ENCODE data around the gene RRM2. TPM values are rescaled to one million over a fixed set of nuclear protein-coding genes. Genes with fewer than 3 reads are reported as not detected.

Gene RRM2
- total and polyA plus RNA-seq, 2 of the 4 experiments (the other 2 are of a cell fraction), result 53.6 to 68.5 TPM

DNA sequence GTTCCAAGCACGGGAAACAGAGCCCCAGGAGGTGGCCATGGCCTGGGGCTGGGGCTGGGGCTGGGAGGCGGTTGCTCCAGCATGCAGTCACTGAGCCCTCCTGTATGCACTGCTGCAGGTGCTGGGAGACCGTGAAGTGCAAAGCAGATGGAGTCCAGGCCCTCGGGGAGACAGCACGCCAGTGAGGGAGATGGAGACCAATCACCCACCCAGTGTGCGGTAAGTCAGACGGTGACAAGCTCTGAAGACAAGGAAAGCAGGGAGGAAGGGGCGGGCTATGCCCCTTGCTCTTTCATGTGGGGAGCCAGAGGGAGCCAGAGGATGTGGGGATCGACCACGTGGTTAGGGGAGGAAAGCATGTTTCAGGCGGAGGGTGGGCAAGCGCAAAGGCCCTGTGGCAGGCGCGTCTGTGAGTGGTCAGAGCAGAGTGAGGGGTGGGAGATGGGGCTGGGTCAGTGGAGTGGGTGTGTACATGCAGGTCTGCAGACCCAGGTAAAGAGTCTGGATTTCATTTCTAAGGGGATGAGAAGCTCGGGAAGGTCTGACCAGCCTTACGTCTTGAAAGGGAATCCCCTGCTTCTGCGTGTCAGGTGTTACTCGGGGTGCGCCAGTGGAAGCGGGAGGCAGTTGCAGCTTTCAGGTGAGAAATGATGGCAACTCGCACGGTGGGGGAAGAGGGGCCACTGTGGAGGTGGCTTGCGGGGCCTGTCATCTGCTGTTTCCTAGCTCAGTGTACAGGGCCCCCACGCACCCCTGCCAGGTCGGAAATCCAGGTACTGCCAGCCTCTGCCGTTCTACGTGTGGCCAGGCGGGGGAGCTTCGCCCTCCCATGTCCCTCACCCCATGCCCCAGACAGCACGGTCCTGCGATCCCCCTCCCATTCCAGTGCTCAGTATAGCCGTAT lies 19.4 kb downstream of the RRM2 start:
- in situ Hi-C loops (cut with MboI; ENCODE audit: low sequenced_read_pairs), result loop anchor here (10.0 kb wide), 1 partner anchor 263 kb away; no protein-coding TSS in a partner anchor

More for the DNA sequence above, 19.4 kb downstream of the RRM2 start:
- no peaks in the 10 kb centered on the region; the same call in 1 of the 2 replicates for H3K4me1 ChIP-seq (ENCODE audit: control insufficient read depth, insufficient read depth, low read length)
- H4K20me1 ChIP-seq (ENCODE audit: insufficient read depth, low read length), result no peaks in the 10 kb centered on the region
- no peak overlapping the region for H2BK5ac ChIP-seq (ENCODE audit: low read depth, low read length, poor library complexity, severe bottlenecking)
- no peak overlapping the region for H3K23ac ChIP-seq (ENCODE audit: low read depth, low read length)
- no peak overlapping the region for H3K4ac ChIP-seq (ENCODE audit: low read depth, low read length)
- no TSS peak for BruUV-seq (replicated peaks)
- ATAC-seq (ENCODE audit: low read depth), result peak; percentile 67; the same call in 1 of the 2 replicates
- TF ChIP-seq RAD21 (IDR thresholded peaks at IDR 0.05; ENCODE audit: low read length), result peak; percentile 53
- TF ChIP-seq CEBPB (IDR thresholded peaks at IDR 0.05; ENCODE audit: low read depth, low read length), result no peak
- TF ChIP-seq, protein P1, sequence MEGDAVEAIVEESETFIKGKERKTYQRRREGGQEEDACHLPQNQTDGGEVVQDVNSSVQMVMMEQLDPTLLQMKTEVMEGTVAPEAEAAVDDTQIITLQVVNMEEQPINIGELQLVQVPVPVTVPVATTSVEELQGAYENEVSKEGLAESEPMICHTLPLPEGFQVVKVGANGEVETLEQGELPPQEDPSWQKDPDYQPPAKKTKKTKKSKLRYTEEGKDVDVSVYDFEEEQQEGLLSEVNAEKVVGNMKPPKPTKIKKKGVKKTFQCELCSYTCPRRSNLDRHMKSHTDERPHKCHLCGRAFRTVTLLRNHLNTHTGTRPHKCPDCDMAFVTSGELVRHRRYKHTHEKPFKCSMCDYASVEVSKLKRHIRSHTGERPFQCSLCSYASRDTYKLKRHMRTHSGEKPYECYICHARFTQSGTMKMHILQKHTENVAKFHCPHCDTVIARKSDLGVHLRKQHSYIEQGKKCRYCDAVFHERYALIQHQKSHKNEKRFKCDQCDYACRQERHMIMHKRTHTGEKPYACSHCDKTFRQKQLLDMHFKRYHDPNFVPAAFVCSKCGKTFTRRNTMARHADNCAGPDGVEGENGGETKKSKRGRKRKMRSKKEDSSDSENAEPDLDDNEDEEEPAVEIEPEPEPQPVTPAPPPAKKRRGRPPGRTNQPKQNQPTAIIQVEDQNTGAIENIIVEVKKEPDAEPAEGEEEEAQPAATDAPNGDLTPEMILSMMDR (conservative IDR thresholded peaks at IDR 0.05; ENCODE audit: low read depth, low read length), result peak; percentile 45
- peak; percentile 44 for TF ChIP-seq SMC3 (IDR thresholded peaks at IDR 0.05; ENCODE audit: low read depth, low read length)
- H4K8ac ChIP-seq (ENCODE audit: low read depth in 2 of 2, low read length in 2 of 2), result no peak overlapping the region
- dilution Hi-C loops (cut with HindIII; ENCODE audit: low sequenced_read_pairs, unreplicated experiment), result no loop called here
- H3K9me3 ChIP-seq (ENCODE audit: control insufficient read depth, insufficient read depth, low read length), result no peaks in the 10 kb centered on the region
- H3K27me3 ChIP-seq (ENCODE audit: control insufficient read depth, insufficient read depth, low read length), result no peaks in the 10 kb centered on the region
- no peak for DNase-seq
- peak overlapping the region; percentile 70 for H2AFZ ChIP-seq (replicated peaks; ENCODE audit: low read length, poor library complexity)
- H3K79me1 ChIP-seq (ENCODE audit: low read depth in 1 of 2, low read length in 2 of 2), result no peaks in the 10 kb centered on the region; a peak in 1 of 4 replicates
- CTCF ChIA-PET, result no interaction called here
- H4K91ac ChIP-seq (ENCODE audit: insufficient read depth, low read depth, low read length), result no peak overlapping the region
- 86% methylated on average over 11 of the region's 32 CpGs; no CpG with 5 or more reads in 1 of the 2 experiments for WGBS, 2 experiments (ENCODE audit: extremely low coverage in 2 of 2, insufficient read length in 1 of 2)
- H2AK9ac ChIP-seq (replicated peaks; ENCODE audit: low read depth, low read length, poor library complexity), result peak overlapping the region; percentile 42
- no peak overlapping the region for H3K56ac ChIP-seq (ENCODE audit: extremely low read depth, insufficient read depth, low read length)
- no peak overlapping the region for H3K9ac ChIP-seq (ENCODE audit: low read depth, low read length)
- peaks cover 9% of the 10 kb centered on the region; the same call in 1 of the 2 replicates for H3K9me1 ChIP-seq (ENCODE audit: insufficient read depth, low read length)
- H3K4me3 ChIP-seq (ENCODE audit: insufficient read depth, low read depth, low read length), result no peak overlapping the region
- H3K27ac ChIP-seq (ENCODE audit: insufficient read depth, low read length), result no peak overlapping the region
- H2BK120ac ChIP-seq (ENCODE audit: low read depth, low read length), result no peak overlapping the region
- no peak overlapping the region for H2AK5ac ChIP-seq (ENCODE audit: low read depth, low read length)
- no peak overlapping the region for H3K14ac ChIP-seq (replicated peaks; ENCODE audit: low read depth, low read length)
- intact Hi-C loops (cut with micrococcal nuclease), result no loop called here
- H3K36me3 ChIP-seq (ENCODE audit: control insufficient read depth, insufficient read depth, low read length), result no peaks in the 10 kb centered on the region
- POLR2A ChIA-PET (ENCODE audit: unreplicated experiment), result no interaction called here
- H4K5ac ChIP-seq (ENCODE audit: low read depth, low read length), result no peak overlapping the region
- H2BK20ac ChIP-seq (ENCODE audit: low read depth, low read length), result no peak overlapping the region
- H3K4me2 ChIP-seq (ENCODE audit: low read depth, low read length), result no peak overlapping the region
- H3K18ac ChIP-seq (ENCODE audit: low read depth, low read length), result no peak overlapping the region
- H2BK15ac ChIP-seq (ENCODE audit: low read depth, low read length), result no peak overlapping the region
